NCI-H748 (cell line): ENCODE data around the gene ROPN1.
A peak's percentile ranks its signal among the peaks of the same experiment; 100 is the strongest.
"Not testable (repeated sequence)": the region's sequence is repeated elsewhere in the genome, so short reads cannot be mapped to it uniquely, and the experiment has no call there.

Experiments used
- DNase-seq: peaks from one replicate; lab custom pipeline; 2025; ENCODE audit not compliant: unreplicated experiment; lab: John Stamatoyannopoulos, UW

The ROPN1 gene

GRCh38 chr3:124001366-124001765 is 9.4 kb upstream of the ROPN1 start:
- DNase-seq, result not testable (repeated sequence)

DNA sequence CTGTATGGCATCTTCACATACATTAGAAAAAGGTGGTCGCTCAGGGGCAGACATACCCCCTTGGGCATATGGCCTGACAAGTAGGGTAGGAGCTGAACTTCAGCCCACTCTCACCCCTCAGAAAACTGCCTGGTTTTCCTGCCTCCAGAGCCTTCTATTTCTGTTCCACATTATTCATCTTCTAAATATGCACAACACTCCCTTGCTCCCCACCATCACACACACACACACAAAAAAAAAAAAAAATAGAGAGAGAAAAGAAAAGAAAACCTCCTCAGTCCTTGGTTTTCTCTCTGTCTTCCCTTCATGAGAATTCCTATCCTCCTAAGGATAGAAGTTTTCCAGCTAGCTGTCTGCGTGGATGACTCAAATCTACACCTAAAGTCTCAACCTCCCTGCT is 5.6 kb upstream of the ROPN1 start:
- DNase-seq, result no peak

- peak; percentile 95 for DNase-seq
These were observed 1.9 kb upstream of the ROPN1 start for GRCh38 chr3:123993818-123994217.

DNA sequence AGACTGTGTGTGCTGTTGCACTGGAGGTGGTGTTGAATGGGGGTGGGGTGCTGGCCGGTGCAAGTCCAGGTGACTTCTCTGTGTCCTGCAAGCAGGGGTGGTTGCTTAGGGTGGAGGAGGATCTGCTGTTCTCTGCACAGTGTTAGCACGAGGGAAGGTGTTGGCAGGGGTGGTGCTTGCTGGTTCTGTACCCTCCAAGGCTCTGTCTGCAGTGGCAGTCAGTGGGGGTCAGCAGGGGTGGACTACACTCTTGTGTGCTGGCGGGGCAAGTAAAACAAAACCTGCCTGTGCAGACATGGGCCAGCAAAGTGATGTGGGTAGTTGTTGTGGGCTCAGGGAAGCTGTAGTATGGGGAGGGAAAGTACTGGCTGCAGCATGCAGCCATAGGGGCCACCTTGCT is 5.5 kb downstream of the ROPN1 start:
- DNase-seq, result no peak

DNA sequence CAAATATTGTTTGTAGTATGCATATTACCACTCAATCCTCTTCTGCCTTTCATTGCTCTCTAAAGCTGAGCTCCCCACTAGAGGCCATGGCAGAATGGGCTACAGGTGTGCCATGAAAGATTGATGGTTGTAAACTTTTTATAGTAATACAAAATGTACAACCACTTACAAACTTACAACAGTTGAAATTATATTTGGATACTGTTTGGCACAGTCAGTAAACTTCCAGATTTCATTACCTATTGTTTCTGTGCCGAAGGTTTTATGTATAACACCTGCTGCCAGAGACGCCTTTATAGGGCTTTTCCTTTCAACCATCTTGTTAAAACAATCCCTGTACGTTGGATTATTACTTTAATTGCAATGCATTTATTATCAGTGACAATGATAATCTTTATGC is 7.0 kb downstream of the ROPN1 start:
- peak; percentile 5 for DNase-seq

GRCh38 chr3:123984350-123984749 is 7.6 kb downstream of the ROPN1 start:
- DNase-seq, result no peak

GRCh38 chr3:123981317-123981716 is 10.6 kb downstream of the ROPN1 start:
- DNase-seq, result peak; percentile 27

- DNase-seq, result no peak
These were observed 11.4 kb downstream of the ROPN1 start for GRCh38 chr3:123980539-123980938.

GRCh38 chr3:123979525-123980501 is 12.1 kb downstream of the ROPN1 start:
- peak; percentile 71 for DNase-seq

- DNase-seq, result not testable (repeated sequence)
These were observed 15.0 kb downstream of the ROPN1 start for GRCh38 chr3:123976904-123977303.

GRCh38 chr3:123976181-123976898 is 15.6 kb downstream of the ROPN1 start:
- DNase-seq, result not testable (repeated sequence)

DNA sequence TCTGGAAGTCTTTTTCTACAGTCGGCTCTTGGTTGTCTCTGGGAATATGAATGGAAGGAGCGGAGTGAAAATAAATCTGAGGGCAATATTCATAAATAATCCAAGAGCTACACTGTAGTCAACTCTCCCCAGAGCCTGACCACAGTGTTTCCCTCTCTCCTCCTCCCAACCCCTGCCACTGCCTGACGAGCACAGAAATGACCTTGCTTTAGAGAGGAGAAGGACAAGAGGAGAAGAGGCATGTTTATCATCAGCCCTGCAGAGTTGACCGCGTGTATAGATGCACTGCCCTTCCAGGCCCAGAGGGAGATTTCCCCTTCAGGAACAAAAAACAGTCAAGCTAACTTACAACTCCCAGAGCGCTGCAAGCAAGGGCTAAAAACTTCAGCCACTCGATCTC is 16.9 kb downstream of the ROPN1 start:
- DNase-seq, result not testable (repeated sequence)

DNA sequence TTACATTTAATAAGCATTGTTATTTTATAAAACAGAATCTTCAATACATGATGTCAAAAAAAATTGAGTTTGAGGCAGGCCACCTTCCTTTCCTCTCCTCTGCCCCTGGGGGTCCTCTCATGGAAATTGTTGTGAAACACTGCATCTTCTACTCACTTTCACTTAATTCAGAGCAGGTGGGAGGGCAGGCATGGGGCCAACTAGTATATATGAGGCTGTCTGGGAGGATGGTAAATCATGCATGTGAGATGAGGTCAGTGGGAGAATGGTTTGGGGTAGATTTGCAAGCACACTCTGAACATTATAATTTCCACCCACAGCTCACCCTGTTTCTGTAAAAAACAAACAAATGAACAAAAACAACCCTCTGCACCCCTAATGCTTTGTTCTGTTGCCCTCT is 20.5 kb downstream of the ROPN1 start:
- DNase-seq, result no peak

DNA sequence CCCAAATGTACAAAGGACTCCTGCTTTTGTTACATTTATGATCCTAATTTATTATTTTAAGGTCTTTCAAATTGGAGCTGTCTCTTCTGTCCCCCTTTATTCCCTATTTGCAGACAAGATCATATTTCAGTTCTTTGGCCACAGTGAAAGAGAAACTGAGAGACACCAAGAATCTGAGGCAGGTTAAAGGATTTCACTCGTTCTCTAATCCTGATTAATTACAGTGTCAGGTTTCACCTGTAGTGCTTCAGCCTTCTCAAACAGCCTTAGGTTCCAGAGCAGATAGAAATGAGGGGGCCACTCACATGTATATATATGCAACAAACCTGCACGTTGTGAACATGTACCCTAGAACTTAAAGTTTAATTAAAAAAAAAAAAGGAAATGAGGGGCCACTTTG is 24.7 kb downstream of the ROPN1 start:
- peak; percentile 50 for DNase-seq

GRCh38 chr3:123966799-123967198 is 25.1 kb downstream of the ROPN1 start:
- DNase-seq, result not testable (repeated sequence)

GRCh38 chr3:123964793-123965192 is 27.1 kb downstream of the ROPN1 start:
- DNase-seq, result not testable (repeated sequence)

DNA sequence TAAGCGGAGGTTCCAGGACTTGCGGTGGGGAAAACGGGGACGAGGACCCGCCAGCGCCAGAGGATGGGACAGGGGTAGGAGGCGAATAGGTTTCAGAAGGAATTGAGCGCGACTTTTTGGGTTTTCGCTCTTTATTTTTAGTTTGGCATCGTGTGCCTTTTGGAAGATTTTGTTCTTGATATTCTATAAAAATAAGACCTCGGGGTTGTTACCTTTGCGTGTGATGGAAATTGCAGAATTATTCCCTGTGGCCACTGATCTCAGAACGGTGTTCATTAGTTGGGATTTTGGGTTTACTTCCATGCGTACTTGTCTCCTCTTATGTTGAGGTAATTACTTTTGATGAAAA is 30.4 kb downstream of the ROPN1 start:
- DNase-seq, result no peak

- peak; percentile 97 for DNase-seq
These were observed 31.0 kb downstream of the ROPN1 start, which contains the start of gene CCDC14 for GRCh38 chr3:123960781-123961507. Gene CCDC14, minus strand, starts transcription at chr3:123961229. Its CDS starts 56 bp downstream, at chr3:123961173.

GRCh38 chr3:123953735-123954134 is 38.2 kb downstream of the ROPN1 start:
- peak; percentile 19 for DNase-seq

GRCh38 chr3:123952844-123953520 is 38.9 kb downstream of the ROPN1 start:
- no peak for DNase-seq
